Smooth muscle cell (in vitro differentiated cells): ENCODE measurements around the gene RBBP8NL. TPM values are rescaled to one million over a fixed set of nuclear protein-coding genes. Genes with fewer than 3 reads are reported as not detected.

ENCODE experiments used
- DNase-seq: peaks from one replicate; lab custom pipeline; 2025; ENCODE audit not compliant: unreplicated experiment; lab: John Stamatoyannopoulos, UW
- H2AFZ ChIP-seq: fragments of 200-600 bp; sonication (generic); 2 replicates; pipeline ENCODE4 v1.6.0; 2016; ENCODE audit warnings: antibody characterized with exemption, low read depth, mild to moderate bottlenecking
- H3F3A ChIP-seq: fragments of 200-600 bp; sonication (generic); 2 replicates; pipeline ENCODE4 v1.6.0; 2017; ENCODE audit warnings: antibody characterized with exemption, low read depth
- H3K27ac ChIP-seq: fragments of 200-600 bp; sonication (generic); 2 replicates; pipeline ENCODE4 v1.5.1; 2016; ENCODE audit warnings: low read depth, mild to moderate bottlenecking
- H3K27me3 ChIP-seq: fragments of 200-600 bp; sonication (generic); 2 replicates; pipeline ENCODE4 v1.6.1; 2016; ENCODE audit warnings: low read depth, mild to moderate bottlenecking
- H3K36me3 ChIP-seq: fragments of 200-600 bp; sonication (generic); 2 replicates; pipeline ENCODE4 v1.5.1; 2016; ENCODE audit warnings: low read depth
- H3K4me1 ChIP-seq: fragments of 200-600 bp; sonication (generic); 2 replicates; pipeline ENCODE4 v1.5.1; 2016; ENCODE audit warnings: low read depth
- H3K4me2 ChIP-seq: fragments of 200-600 bp; sonication (generic); 2 replicates; pipeline ENCODE4 v1.6.0; 2016; ENCODE audit warnings: mild to moderate bottlenecking
- H3K4me3 ChIP-seq: fragments of 200-600 bp; sonication (generic); 2 replicates; pipeline ENCODE4 v1.5.1; 2016; ENCODE audit warnings: mild to moderate bottlenecking
- H3K79me2 ChIP-seq: fragments of 200-600 bp; sonication (generic); 2 replicates; pipeline ENCODE4 v1.6.0; 2016; ENCODE audit warnings: low read depth, mild to moderate bottlenecking
- H3K9ac ChIP-seq: fragments of 200-600 bp; sonication (generic); 2 replicates; pipeline ENCODE4 v1.6.0; 2016; ENCODE audit warnings: low read depth
- H3K9me3 ChIP-seq: fragments of 200-600 bp; sonication (generic); replicated peaks from 2 replicates; pipeline ENCODE4 v1.5.1; 2016; ENCODE audit warnings: low read depth
- H4K20me1 ChIP-seq: fragments of 200-600 bp; sonication (generic); 2 replicates; pipeline ENCODE4 v1.6.0; 2016; ENCODE audit warnings: low read depth
- WGBS: methylation state at CpG from one replicate; pipeline ENCODE4 v1.1.7; 2016; ENCODE audit warnings: low lambda C conversion rate; 5-methylcytosine and 5-hydroxymethylcytosine counted together
- polyA plus RNA-seq: library from polyadenylated mRNA; unstranded; fragments of >200 nt; fragmentation: Nextera tagmentation; extraction: Ambion mirVana; gene quantifications from 2 replicates; pipeline ENCODE4 v1.2.1, GENCODE V29; 2016
- total RNA-seq: library from RNA; depleted of rRNA; stranded (reverse); fragments of >200 nt; gene quantifications from 2 replicates; pipeline ENCODE4 v1.2.3, GENCODE V29; 2014
- TF ChIP-seq, protein P1 (sequence below): fragments of 200-600 bp; sonication (generic); IDR thresholded peaks from 2 replicates; pipeline ENCODE4 v1.5.1; 2017; ENCODE audit warnings: borderline replicate concordance, mild to moderate bottlenecking, antibody characterized with exemption; ENCODE audit not compliant: insufficient read depth, poor library complexity, severe bottlenecking

RBBP8NL gene
- total and polyA plus RNA-seq, 2 experiments from 2014 or later = 0.40 TPM; not detected in 1

DNA sequence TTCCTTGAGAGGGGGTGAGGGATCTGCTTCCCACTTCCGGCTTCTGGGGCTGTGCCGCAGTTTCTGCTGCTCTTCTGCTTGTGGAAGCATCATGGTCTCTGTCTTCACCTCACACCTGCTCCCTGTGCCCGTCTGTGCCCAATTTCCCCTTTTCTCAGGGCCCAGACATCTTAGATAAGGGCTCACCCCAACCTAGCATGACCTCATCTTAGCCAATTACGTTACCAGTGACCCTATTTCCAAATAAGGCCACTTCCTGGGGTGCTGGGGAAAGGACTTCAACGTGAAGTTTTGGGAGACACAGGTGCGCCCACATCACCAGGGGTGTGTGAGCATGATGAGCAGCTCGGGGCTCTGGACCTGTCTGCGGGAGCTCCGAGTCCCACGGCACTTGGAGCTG, 20.7 kb upstream of the RBBP8NL start:
- H3K27ac ChIP-seq = no peak overlapping the region
- no peaks in the 10 kb centered on the region for H3K36me3 ChIP-seq
- no peak overlapping the region for H3K4me2 ChIP-seq
- H3K79me2 ChIP-seq = no peaks in the 10 kb centered on the region
- no peaks in the 10 kb centered on the region for H3K27me3 ChIP-seq
- DNase-seq = no peak
- TF ChIP-seq, protein P1, sequence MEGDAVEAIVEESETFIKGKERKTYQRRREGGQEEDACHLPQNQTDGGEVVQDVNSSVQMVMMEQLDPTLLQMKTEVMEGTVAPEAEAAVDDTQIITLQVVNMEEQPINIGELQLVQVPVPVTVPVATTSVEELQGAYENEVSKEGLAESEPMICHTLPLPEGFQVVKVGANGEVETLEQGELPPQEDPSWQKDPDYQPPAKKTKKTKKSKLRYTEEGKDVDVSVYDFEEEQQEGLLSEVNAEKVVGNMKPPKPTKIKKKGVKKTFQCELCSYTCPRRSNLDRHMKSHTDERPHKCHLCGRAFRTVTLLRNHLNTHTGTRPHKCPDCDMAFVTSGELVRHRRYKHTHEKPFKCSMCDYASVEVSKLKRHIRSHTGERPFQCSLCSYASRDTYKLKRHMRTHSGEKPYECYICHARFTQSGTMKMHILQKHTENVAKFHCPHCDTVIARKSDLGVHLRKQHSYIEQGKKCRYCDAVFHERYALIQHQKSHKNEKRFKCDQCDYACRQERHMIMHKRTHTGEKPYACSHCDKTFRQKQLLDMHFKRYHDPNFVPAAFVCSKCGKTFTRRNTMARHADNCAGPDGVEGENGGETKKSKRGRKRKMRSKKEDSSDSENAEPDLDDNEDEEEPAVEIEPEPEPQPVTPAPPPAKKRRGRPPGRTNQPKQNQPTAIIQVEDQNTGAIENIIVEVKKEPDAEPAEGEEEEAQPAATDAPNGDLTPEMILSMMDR = no peak
- no peak overlapping the region for H3K4me3 ChIP-seq
- 82% methylated on average over 10 of the region's 10 CpGs for WGBS
- no peaks in the 10 kb centered on the region for H3K4me1 ChIP-seq
- H3K9me3 ChIP-seq = no peaks in the 10 kb centered on the region
- H3K9ac ChIP-seq = no peak overlapping the region
- no peaks in the 10 kb centered on the region for H4K20me1 ChIP-seq
- no peaks in the 10 kb centered on the region for H3F3A ChIP-seq
- H2AFZ ChIP-seq = no peak overlapping the region

- Histone ChIP-seq H3K4me3 (no peak overlapping the region), H3K9me3 (no peaks in the 10 kb centered on the region), H3K79me2 (no peaks in the 10 kb centered on the region), H3K36me3 (no peaks in the 10 kb centered on the region), H3K4me1 (no peaks in the 10 kb centered on the region), H3K4me2 (no peak overlapping the region), H4K20me1 (no peaks in the 10 kb centered on the region), H3F3A (no peaks in the 10 kb centered on the region), H3K9ac (no peak overlapping the region), H2AFZ (no peak overlapping the region), H3K27me3 (no peaks in the 10 kb centered on the region), H3K27ac (no peak overlapping the region)
- TF ChIP-seq, protein P1 = no peak
- WGBS = 86% methylated on average over 42 of the region's 44 CpGs
- no peak for DNase-seq
These were observed 19.8 kb upstream of the RBBP8NL start for GRCh38 chr20:62446888-62447869.

DNA sequence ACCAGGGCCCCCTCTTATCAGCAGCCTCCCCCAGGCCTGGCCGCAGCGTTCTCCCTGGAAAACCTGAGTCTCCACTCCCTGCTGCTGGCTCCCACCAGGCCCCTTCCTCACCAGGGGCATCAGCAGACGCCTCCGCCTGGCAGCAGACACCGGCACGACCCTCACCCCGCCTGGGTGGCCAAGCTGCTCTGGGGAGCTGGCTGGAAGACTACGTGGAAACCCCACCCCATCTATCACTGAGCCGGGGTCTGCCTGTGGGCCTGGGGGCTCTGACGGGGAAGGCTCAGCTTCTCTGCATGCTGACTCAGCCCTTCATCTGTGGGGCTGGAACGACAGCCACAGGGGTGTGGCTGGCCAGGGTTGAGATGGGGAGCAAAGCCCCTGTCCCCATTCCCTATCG, 19.1 kb upstream of the RBBP8NL start:
- no peak for DNase-seq
- H3K79me2 ChIP-seq = no peaks in the 10 kb centered on the region
- H3K4me2 ChIP-seq = no peak overlapping the region
- no peaks in the 10 kb centered on the region for H3K4me1 ChIP-seq
- TF ChIP-seq, protein P1 = no peak
- no peak overlapping the region for H2AFZ ChIP-seq
- 70% methylated on average over 12 of the region's 12 CpGs for WGBS
- H3K4me3 ChIP-seq = no peak overlapping the region
- H3K27me3 ChIP-seq = no peaks in the 10 kb centered on the region
- H4K20me1 ChIP-seq = no peaks in the 10 kb centered on the region
- H3K9me3 ChIP-seq = no peaks in the 10 kb centered on the region
- H3K27ac ChIP-seq = no peak overlapping the region
- no peak overlapping the region for H3K9ac ChIP-seq
- H3K36me3 ChIP-seq = no peaks in the 10 kb centered on the region
- no peaks in the 10 kb centered on the region for H3F3A ChIP-seq
